Islet of Langerhans (tissue), 1 donor: ENCODE results near the gene OGFOD3.

Source experiments
- FAIRE-seq: peaks from one replicate; lab custom pipeline; 2011; peaks lifted over from hg19 to GRCh38; lab: Jason Lieb, UNC

The OGFOD3 gene

DNA sequence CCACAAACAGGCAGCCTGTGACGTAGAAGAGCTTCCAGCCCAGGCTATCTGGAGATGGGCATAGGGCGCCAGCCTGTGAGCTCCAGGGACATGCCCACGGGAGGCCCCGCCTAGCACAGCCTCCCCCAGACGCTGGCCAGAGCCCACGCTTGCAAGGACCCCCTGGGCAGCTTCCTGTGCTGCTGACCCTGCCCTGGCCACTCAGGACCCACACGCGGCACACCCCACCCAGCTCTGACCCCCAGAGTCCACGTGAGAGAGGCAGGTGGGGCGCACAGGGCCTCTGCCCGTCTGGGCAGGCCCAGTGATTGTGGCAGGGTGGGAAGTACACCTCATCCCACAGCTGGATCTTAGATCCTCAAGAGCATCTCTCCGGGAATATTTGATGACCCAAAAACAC is 28.3 kb upstream of the OGFOD3 start:
- FAIRE-seq, result no peak

DNA sequence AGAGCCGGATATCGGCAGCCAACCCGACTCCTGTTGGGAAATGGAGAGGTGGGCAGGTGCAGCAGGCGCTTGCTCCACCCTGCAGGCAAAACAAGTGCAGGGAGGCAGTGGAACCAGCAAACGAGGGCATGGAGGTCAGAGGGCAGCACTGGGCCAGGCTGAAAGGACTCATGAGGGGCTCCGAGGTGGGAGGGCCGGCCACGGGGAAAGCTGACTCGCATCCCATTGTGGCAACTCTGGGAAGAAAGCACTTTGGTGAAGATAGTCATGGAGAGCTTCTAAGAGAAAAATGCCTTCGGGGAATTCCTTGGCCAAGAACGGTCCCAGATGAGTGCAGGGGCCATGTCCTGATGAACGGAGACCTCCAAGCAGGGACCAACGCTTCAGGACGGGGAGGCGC is 27.7 kb upstream of the OGFOD3 start:
- FAIRE-seq, result no peak

DNA sequence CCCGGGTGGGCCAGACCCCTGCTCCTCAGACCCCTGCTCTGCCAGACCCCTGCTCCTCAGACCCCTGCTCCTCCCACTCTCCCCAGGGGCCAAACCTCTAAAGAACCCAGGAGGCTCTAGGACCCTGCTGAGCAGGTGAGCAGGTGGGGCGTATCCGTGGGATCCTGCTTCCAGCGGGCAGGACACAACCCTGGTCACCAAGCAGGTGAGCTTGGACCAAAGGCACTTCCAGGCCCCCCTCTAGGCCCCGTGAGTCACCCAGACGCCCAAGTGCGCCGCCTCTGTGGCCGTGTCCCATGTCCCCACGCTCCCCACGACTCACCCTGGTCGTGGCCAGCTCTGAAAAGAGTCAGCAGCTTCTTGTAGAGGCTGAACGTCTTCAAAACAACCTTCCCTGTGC is 27.2 kb upstream of the OGFOD3 start:
- no peak for FAIRE-seq

DNA sequence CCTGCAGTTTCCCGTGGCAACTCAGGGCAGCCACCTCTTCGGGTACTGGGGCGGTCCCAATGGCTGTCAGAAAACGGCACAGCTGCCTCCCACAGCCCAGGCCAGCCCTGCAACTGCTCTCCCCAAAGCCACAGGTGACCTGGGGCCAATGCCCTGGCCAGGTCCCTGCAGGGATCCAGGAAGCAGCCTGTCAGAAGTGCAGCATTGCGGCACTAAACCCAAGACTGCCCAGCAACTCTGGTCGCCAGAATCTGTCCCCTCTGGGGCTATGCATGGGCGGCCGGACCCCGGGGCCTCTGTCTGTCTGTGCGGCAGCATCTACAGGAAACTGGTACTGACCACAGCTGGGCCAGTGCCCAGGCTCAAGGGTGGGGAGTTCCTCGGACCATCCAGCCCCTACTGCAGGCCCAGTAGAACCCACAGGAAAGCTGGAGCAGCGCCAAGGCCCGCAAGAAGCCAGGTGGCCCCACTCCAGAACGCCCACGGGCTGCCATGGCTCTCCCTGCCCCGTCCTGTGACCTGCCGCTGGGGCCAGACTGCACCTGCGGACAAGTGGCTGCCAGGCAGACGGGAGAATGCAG is 26.6 kb upstream of the OGFOD3 start:
- no peak for FAIRE-seq

DNA sequence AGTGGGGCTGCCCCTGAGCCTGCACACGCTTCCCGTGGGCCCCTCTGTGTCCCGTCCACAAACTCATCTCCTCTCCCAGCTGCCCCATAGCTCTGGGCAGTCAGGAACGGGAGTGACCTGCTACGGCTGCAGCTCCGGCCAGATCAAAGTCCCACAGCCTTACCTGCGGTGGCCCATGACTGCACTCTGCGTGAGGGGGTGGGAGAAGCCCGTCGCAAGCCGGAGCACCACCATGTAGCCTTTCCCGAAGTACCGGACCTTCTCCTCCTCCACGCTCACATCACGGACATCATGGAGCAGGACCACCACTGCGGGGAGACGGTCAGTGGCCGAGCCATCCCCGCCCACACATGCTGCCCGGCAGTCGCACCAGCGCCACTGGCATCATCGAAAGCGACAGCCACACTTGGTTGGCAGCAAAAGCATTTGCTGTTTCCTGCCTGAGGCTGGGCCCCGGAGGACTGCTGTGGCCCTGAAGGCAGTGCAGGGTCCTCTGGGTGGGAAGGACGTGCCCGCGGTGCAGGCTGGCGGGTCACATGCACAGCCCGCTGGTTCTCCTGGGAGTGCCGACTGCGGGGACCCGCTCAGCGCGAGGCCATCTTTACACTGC is 26.0 kb upstream of the OGFOD3 start:
- FAIRE-seq, result no peak

DNA sequence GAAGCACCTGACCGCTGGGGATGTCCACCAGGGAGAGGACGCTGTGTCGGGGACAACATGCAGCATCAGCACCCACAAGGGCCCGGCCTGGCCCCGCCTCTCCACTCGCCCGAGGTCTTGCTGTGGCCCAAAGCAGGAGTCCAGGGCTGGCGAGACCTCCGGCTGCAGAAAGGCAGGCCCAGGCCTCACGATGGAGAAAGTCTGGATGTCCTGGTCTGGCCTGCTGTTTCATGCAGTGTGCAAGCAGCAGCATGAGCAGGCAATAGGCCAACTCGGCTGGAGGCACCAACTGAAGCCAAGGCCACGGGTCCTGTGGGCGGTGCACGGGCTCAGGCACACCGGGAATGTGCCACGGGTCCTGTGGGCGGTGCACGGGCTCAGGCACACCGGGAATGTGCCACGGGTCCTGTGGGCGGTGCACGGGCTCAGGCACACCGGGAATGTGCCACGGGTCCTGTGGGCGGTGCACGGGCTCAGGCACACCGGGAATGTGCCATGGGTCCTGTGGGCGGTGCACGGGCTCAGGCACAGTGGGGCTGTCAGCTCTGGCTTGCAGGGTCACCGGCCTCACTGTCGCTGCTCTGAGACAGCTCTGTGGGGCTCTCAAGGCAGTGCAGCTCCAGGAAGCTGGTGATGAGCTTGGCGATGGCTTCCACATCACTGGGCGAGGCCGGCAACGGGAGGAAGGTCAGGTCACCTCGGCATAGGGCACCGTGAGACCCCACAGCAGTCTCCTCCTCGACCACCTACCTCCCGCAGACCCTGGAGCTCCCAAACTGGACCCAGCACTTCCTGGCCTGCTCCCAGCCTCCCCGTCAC is 25.3 kb upstream of the OGFOD3 start:
- no peak for FAIRE-seq

DNA sequence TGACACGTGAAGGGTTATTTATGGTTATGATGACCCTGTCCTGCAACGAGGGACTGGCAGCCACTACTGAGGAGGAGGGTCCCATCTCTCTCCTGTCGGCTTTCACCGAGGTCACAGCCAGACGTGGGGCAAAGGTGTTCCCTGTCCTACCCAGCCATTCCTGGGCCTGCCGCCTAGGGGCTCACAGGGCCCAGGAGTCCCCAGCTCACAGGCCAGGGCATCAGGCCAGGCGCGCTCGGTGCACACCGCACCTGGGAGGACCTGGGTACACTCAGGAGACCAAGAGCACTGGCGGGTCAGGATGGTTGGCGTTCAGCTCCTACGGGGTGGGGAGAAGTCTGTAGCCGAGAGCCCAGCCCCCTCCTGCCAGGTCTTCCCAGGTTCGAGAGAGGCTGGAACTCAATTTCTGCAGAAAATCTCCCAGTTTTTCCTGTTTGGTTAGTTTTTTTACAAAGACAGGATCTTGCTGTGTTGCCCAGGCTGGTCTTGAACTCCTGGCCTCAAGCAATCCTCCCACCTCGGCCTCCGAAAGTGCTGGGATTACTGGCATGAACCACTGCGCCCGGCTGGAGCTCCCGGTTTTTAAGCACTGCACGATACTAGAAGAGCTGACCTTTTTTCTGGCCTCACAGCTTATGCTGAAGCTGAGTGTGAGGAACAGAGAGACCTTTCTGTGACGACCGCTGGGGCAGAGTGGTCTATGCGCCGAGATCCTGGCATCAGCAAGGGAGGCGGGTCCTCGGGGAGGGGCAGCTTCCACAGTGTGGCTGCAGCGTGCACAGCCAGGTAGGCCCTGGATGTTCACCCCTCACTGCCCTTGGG is 24.5 kb upstream of the OGFOD3 start:
- no peak for FAIRE-seq

DNA sequence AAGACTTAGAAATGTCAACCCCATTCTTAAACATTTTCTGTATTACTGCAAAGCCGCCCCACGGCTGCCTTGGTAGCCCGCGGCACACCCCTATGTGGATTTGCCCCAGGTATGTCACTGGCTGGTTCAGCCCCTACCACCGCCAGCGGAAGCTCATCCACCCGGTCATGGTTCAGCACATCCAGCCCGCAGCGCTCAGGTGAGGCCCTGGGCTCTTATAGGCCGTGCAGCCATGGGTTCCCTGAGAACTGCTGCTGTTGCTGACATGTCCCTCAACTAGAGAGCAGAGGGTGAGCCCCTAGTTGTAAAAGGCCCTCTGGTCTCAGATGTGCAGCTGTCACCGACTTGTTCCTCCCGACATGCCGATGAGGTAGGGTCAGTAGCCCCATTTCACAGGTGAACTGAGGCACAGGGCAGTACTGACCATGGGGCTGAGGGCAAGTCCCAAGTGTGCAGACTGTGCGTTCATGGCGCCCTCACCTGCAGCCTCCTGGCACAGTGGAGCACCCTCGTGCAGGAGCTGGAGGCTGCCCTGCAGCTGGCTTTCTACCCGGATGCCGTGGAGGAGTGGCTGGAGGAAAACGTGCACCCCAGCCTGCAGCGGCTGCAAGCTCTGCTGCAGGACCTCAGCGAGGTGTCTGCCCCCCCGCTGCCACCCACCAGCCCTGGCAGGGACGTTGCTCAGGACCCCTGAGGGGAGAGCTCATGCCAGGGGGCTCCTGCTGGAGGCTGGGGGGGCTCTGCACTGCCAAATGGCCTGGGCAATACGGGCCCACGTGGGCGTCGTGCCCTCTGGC is 23.5 kb upstream of the OGFOD3 start:
- no peak for FAIRE-seq

DNA sequence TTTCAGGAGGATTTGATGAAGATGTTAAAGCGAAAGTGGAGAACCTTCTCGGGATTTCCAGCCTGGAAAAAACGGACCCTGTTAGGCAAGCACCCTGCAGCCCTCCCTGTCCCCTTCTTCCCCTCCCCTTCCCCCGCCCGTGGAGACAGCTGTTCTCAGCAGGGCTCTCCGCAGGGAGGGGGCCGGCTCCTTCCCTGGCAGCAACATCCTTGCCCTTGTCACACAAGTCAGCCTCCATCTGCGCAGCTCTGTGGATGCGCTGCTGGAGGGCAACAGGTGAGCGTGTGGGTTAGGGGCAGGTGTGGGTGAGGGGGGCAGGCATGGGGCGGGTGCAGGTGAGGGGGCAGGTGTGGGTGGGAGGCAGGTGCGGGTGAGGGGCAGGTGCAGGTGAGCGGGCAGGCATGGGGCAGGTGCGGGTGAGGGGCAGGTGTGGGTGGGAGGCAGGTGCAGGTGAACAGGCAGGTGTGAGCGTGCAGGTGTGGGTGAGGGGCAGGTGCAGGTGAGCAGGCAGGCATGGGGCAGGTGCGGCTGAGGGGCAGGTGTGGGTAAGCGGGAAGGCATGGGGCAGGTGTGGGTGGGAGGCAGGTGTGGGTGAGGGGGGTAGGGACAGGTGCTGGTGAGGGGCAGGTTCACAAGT is 22.7 kb upstream of the OGFOD3 start:
- no peak for FAIRE-seq

DNA sequence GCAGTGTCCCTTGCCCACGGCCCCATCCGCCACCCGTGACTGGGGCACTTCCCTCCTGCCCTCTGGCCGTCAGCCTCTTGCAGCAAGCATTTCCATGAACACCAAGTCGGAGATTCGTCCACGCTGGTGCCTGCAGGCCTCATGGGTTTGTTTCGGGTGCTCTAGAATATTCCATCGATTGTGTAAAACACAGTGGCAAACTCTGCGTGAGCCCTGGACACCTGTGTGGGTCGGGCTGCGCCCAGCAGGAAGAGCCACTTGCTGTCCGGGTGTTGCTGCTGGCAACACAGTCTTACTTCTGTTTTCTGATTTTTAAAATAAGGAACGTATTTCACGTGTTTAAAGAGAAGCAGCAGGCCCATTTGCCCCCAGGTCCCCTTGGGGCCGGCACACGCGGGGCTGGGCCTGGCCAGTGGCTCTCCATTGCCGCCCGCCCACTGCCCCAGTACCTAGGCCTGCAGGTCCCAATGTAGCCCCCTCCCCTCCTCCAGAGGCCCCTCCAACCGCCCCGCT is 22.1 kb upstream of the OGFOD3 start:
- no peak for FAIRE-seq

DNA sequence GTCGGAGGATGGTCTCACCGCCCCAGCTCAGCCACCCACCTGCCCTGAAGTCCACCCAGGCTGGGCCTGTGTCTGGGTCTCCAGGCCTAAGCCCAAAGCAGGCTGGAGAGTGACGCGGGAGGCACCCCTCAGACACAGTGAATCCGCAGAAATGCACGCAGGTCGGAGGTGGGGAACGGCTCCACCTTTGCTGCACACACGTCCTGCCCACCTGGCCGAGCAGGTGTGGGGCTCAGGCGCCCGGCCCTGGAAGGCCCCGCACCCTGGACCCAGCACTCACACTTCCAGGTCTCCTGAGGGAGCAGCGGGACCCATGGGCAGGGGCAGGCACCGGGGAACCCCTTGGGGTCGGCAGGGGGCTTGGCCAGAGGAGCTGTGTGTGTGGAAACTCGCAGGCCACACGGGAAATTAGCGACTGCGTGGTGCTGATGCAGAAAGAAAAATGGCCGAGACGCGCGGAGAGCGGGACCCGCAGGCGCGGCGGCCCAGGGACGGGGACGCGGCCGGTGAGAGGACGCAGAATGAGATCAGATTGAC is 21.5 kb upstream of the OGFOD3 start:
- no peak for FAIRE-seq

DNA sequence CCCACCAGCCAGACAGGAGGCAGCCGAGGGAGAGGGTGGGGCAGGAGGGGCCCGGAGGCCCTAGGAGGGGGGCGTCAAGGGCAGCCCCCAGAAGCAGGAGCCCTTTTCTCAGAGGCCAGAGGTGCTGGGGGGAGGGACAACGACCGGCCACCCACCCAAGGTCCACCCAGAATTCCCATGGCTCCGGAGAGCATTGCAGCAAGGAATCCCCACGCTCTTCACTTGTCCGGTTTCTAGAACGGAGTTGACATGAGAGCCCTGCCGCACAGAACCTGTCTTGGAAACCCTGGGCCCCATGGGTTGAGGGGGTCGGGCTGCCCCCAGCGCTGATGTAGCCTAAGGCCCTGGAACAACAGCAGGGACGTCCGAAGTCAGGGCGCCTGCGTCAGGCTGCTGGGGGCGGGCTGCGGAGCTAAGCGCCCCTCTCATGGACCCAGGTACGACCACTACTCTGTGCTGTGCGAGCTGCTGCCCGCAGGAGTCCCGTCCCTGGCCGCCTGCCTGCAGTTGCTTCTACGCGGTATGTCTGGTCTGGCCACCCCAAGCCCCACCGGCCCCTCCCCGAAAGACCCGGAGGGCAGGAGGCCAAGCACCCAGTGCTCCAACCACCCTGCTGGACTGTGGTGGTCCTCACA is 20.9 kb upstream of the OGFOD3 start:
- FAIRE-seq, result no peak

DNA sequence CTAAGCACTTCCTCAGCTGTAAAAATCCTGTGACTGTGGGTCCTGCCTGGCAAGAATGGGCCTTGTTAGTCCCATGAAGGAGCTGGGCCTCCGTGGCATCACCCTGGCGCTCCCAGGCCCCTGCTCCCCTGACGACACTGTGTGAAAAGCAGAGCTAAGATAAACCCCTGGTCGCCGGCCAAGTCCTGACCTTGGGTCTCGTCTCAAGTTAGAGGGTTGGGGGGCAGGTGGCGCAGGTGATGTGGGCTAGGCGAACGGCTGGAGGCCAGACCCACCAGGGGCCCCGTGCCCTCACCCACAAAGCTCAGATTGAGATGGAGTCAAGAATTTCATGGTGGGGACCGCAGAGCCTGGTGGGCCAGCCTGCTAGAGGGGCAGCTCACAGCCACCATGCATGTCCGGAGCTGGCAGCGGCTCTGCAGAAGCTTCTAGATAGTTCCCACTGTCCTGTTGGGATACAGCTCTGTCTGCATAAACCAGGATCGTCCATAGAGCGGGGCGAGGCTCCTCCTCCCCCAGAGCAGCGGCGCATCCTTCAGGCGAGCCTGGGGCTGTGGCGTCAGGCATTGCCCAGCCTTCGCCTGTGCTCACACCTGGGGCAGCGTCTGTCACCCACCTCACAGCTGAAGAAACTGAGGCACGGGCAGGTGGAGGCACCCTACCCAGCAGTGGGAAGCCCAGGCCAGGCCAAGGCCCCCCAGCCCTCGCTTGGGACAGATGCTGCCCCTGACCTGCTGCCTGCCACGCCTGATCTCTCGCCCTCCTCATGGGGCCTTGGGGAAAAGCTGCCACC is 20.2 kb upstream of the OGFOD3 start:
- no peak for FAIRE-seq

DNA sequence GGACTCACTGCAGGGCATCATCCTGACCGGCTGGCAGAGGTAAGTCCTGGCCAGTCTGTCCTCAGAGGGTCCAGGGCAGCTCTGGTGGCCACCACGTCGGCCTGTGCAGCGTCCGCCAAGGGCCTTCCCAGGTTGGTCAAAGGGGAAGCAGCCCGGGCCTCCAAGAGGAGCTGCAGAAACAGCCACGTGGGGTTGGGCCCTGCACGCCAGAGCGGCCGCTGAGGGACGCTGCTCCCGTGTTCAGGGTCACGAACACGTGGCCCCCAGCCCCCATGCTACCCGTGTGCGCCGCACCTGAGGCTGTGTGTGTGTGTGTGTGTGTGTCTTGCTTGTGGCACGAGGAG is 18.9 kb upstream of the OGFOD3 start:
- FAIRE-seq, result no peak

DNA sequence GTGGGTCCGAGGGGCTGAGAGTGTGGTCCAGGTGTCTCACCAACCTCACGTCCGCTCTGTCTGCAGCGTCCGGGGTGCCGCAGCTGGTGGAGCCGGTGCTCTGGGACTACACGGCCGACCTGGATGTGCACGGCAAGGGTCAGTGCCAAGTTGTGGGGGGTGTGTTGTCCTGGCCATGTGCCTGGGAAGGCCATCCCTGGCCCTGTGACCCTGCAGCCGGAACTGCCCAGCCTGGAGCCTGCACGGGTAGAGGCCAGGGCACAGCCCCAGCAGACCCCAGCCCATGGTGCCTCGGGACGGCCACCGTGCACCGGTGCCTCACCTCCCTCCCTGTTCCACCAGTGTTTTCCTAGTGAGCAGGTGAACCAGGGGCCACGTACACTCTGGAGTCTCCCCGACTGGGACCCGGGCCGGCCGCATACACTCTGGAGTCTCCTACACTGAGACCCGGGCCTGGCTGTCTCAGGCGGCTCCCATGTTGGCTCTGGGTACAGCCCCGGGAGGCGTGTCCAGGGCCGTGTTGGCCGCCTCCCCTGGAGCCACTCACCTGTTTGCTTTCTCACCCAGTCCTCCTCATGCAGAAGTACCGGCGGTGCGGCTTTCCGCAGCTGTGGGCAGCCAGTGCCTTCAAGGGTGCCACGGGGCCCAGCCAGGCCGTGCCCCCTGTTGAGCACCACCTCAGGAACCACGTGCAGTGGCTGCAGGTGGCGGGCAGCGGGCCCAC is 18.4 kb upstream of the OGFOD3 start:
- FAIRE-seq, result no peak

DNA sequence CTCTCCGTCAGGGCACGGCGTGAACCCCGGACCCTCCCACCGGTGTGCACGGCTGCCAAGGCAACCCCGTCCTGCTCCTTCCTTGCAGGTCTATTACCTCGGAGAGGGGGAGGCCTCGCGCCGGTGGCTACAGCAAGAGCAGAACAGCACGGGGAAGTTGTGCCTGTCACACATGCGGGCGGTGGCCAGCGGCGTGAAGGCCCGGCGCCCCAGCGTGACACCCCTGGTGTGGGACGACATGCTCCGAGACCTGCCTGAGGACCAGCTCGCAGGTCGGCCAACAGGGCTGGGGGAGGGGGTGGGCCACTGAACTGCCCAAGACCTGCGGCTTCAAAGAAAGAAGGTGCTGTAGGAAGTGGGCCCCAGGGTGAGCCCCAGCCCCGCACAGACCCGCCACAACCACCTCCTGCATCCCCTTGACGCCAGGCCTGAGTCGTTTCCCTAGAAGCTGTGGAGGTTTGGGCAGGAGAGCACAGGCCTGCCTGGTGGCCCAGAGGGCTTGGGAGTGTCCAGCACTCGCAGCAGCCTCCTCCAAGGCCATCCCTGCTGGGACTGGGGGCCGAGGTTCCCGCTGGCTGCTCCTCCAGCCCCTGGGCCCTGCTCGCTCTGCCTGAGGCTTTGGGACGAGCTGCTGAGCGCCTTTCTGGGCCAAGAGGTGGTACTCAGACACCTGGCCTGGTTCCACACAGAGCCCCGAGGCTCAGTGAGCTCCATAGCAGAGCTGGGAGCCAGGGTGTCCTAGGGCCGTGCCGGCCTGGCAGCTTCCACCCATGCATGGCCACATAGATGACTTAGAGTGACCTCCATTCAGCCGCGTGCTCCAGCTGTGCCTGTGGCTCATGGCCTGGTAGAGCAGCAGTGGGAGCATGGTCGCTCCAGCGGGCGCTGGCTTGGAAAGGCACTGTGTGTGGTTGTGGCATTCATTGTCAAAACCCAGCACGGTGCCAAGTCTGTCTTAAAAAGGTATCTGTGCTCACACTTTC is 17.5 kb upstream of the OGFOD3 start:
- no peak for FAIRE-seq

DNA sequence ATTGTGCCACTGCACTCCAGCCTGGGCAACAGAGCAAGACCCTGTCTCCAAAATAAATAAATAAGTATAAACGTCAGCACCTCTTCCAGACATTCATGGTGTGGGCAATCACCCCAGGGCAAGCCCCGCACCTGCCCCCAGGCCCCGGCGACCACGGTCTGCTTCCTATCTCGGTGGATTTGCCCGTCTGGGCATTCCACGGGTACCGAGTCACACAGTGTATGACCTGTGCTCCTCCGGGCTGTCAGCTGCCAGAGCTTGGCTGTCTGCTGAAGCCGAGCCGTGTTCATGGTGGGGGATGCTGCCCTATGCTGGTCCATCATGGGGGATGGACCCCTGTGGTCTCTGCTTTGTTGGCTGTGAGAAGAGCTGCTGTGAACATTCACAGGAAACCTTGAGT is 16.7 kb upstream of the OGFOD3 start:
- no peak for FAIRE-seq

DNA sequence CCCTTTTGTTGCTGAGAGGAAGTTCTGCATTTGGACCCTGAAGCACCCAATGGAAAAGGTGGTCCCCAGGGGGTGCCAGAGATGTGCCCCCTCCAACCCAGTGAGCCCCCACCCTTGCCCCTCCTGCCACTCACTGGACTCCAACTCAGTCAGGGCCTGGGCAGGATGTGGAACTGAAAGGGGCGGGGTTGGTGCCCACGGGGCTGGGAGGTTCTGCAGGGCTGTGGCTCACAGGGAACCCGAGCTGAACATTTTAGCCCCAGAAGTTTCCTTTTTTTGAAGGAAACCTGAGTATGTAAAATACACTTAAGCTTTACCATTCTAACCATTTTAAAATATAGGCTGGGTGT is 15.8 kb upstream of the OGFOD3 start:
- no peak for FAIRE-seq
